LNCaP clone FGC (cell line): ENCODE measurements around the gene IL21R.
"Not testable (repeated sequence)": the region's sequence is repeated elsewhere in the genome, so short reads cannot be mapped to it uniquely, and the experiment has no call there.

ENCODE experiments used
- DNase-seq: peaks from one replicate; pipeline ENCODE4 v3.0.0-alpha.2; 2011; ENCODE audit warnings: low read depth
- H3K4me3 ChIP-seq: 2 replicates; pipeline ENCODE4 v1.5.1; 2011; ENCODE audit warnings: mild to moderate bottlenecking, low read depth, low read length, control low read depth
- TF ChIP-seq, protein P1 (sequence below): IDR thresholded peaks from 2 replicates; pipeline ENCODE4 v1.5.1; 2012; ENCODE audit warnings: mild to moderate bottlenecking; ENCODE audit not compliant: control insufficient read depth, insufficient read depth; ENCODE audit errors: extremely low read depth

The IL21R gene

DNA sequence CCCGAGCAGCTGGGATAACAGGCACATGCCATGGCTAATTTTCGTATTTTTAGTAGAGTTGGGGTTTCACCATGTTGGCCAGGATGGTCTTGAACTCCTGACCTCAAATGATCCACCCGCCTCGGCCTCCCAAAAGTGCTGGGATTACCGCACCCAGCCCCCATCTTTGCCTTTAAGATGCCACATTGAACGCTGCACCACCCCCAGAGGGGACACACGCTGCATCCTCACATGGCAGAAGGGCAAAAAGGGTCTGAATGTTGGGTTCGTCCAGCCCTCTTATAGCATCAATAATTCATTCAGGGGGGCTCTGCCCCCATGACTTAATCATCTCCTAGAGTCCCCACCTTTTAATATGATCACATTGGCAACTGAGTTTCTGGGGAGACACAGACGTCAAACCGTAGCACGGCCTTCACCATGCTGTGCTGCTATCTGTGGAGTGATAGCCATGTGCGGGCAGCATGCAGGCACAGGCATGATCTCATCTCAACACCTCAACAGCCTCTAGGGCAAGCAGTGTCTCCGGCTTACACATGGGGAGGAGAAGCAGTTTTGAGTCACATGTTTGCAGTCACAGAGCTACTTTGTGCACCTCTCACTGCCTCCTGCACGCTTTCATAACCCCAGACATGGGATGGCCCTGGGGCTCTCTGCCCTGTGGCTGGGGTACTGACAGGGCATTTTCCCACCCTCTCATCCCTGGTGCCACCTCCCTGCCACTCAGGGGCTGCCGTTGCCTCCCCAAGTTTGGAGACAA, 30.0 kb downstream of the IL21R start:
- TF ChIP-seq, protein P1, sequence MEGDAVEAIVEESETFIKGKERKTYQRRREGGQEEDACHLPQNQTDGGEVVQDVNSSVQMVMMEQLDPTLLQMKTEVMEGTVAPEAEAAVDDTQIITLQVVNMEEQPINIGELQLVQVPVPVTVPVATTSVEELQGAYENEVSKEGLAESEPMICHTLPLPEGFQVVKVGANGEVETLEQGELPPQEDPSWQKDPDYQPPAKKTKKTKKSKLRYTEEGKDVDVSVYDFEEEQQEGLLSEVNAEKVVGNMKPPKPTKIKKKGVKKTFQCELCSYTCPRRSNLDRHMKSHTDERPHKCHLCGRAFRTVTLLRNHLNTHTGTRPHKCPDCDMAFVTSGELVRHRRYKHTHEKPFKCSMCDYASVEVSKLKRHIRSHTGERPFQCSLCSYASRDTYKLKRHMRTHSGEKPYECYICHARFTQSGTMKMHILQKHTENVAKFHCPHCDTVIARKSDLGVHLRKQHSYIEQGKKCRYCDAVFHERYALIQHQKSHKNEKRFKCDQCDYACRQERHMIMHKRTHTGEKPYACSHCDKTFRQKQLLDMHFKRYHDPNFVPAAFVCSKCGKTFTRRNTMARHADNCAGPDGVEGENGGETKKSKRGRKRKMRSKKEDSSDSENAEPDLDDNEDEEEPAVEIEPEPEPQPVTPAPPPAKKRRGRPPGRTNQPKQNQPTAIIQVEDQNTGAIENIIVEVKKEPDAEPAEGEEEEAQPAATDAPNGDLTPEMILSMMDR: no peak
- no peak for DNase-seq
- H3K4me3 ChIP-seq: no peak overlapping the region

DNA sequence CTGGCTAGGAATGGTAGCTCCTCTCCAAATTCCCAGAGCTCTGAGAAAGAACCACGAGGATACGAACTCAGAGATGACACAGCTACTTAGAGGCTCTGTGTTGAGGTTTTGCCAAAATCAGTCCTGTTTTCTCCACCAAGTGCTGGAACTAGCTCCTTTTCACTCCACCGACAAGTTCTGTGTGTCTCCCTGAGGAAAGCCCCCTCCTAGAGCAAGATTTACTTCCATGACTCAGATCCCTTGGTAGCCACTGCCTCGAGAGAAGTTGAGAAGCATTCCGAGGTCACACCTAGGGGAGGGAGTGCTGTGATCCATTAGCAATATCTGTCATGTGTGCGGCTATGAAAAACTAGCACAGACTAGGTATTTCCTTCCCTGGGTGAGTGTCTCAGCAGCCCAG, 30.6 kb downstream of the IL21R start:
- DNase-seq: no peak

DNA sequence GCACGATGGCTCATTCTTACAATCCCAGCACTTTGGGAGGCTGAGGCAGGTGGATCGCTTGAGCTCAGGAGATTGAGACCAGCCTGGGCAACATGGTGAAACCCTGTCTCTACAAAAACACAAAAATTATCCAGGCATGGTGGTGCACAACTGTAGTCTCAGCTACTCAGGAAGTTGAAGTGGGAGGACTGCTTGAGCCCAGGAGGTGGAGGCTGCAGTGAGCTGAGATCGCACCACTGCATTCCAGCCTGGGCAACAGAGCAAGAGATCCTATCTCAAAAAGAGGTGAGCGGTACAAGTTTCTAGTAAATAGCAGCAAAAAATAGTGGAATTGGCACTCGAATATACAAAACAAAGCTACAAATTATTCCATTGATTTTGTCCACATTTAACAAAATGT, 31.2 kb downstream of the IL21R start:
- not testable (repeated sequence) for DNase-seq, H3K4me3 ChIP-seq

More for the DNA sequence above, 30.6 kb downstream of the IL21R start:
- no peak overlapping the region for H3K4me3 ChIP-seq
- TF ChIP-seq, protein P1: no peak

DNA sequence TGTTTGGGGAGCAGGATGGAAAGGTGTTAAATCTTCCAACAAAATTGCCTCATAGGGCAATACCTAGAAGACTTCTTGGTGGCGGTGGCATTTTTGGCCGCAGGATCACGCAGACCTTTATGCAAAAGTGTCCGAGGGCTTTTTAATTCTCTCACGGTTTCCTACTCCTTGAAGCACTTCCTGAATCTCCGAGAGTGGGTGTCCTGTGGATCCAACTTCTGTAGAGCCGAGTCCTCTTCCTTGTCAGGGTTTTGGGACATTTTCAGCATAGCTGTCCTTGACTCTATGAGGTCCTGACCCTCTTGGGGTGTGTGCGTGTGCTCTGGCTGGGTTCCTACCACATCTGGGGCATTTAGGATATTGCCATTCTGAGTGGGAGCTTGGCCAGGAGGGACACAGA, 31.7 kb downstream of the IL21R start:
- TF ChIP-seq, protein P1: no peak
- H3K4me3 ChIP-seq: no peak overlapping the region
- DNase-seq: no peak

DNA sequence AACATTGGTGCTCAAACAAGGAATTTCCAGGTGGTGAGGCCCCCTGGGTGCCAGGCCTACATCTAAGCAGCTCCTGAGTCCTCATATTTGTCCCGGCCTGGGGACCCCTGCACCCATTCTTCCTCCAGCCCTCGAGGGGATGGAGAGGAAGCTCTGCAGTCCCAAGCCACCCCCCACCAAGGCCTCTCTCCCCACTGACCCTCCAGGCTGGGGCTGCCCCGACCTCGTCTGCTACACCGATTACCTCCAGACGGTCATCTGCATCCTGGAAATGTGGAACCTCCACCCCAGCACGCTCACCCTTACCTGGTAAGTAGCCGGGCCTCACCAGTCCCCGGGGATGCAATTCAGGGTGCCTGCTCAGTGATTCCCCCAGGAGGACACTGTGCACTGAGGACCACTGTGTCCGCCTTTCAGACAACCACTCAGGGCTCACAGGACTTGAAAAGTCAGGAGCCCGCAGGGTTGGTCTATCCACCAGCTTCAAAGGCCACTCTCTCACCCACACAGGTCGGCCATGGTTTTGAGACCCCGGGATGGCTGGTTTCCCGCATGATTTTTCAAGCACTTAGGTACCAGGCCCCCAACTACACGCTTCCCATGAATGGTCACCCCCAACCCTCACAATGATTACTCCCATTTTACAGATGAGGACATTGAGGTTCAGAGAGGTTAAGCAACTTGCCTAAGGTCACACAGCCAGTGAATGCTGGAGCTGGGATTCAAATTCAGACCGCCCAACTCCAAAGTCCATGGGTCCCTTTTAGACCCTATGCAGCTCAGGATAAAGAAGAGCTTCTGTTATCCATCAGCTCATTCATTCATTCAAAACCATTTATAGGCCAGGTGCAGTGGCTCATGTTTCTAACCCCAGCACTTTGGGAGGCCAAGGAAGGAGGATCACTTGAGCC, 32.4 kb downstream of the IL21R start:
- TF ChIP-seq, protein P1: no peak
- no peak overlapping the region for H3K4me3 ChIP-seq
- DNase-seq: no peak

DNA sequence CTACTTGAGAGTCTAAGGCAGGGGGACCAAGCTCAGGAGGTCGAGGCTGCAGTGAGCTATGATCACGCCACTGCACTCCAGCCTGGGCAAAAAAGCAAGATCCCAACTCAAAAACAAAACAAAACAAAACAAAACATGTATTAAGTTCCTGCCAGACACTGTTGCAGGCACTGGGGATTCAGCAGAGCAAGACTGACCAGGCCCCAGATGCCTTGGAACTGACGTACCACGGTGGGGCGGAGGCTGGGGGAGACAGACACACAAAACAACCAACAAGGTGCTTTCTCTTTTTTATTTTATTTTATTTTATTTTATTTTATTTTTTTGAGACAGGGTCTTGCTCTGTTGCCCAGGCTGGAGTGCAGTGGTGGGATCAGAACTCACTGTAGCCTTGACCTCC, 33.2 kb downstream of the IL21R start:
- DNase-seq, H3K4me3 ChIP-seq: not testable (repeated sequence)

DNA sequence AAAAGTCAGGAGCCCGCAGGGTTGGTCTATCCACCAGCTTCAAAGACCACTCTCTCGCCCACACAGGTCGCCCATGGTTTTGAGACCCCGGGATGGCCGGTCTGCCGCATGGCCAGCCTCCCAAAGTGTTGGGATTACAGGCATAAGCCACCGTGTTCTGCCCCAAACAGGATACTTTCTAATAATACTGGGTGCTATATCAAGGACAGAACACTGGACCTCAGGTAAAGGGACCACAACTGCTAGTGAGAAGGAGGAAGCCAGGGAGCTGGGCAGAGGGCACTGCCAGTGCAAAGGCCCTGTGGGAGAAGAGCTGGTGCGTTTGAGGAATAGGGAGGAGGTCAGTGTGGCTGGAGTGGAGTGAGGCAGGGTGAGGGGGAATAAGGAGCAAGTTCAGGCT, 34.1 kb downstream of the IL21R start:
- TF ChIP-seq, protein P1: no peak
- no peak for DNase-seq
- H3K4me3 ChIP-seq: no peak overlapping the region
